HL-60 (cell line): ENCODE measurements around the gene PPM1H.

ENCODE experiments used
- DNase-seq, 2 experiments: peaks; one replicate each; pipeline ENCODE4 v3.0.0-alpha.2; 2010 to 2020; ENCODE audit warnings: low read depth in 1 of 2, low spot score in 1 of 2
- H3K27ac ChIP-seq: fragments of 250-450 bp; sonication (Bioruptor Pico); replicated peaks from 2 replicates; pipeline ENCODE4 v1.5.1; 2020; ENCODE audit warnings: mild to moderate bottlenecking, moderate library complexity
- H3K27me3 ChIP-seq: fragments of 250-450 bp; sonication (Bioruptor Pico); 2 replicates; pipeline ENCODE4 v1.5.1; 2021; ENCODE audit warnings: mild to moderate bottlenecking, moderate library complexity; ENCODE audit not compliant: insufficient read depth, poor library complexity, severe bottlenecking
- H3K4me3 ChIP-seq: replicated peaks from 2 replicates; pipeline ENCODE4 v1.5.1; 2011; ENCODE audit warnings: mild to moderate bottlenecking, control low read depth, low read length; ENCODE audit not compliant: insufficient read depth
- GABPA ChIP-seq: IDR thresholded peaks from 2 replicates; pipeline ENCODE4 v1.6.1; 2012; ENCODE audit warnings: low read depth
- POLR2AphosphoS5 ChIP-seq: IDR thresholded peaks from 2 replicates; pipeline ENCODE4 v1.6.1; 2012; ENCODE audit warnings: low read depth
- SPI1 ChIP-seq: IDR thresholded peaks from 2 replicates; pipeline ENCODE4 v1.6.1; 2012; ENCODE audit warnings: low read depth, mild to moderate bottlenecking, borderline replicate concordance
- TF ChIP-seq, protein P1 (sequence below): IDR thresholded peaks from 2 replicates; pipeline ENCODE4 v1.6.1; 2012; ENCODE audit warnings: low read depth; ENCODE audit not compliant: insufficient replicate concordance
- TF ChIP-seq, protein P2 (sequence below): IDR thresholded peaks from one replicate; pipeline ENCODE4 v1.5.1; 2011; ENCODE audit warnings: low read length, control low read depth, inconsistent platforms; ENCODE audit not compliant: insufficient read depth

PPM1H gene

DNA sequence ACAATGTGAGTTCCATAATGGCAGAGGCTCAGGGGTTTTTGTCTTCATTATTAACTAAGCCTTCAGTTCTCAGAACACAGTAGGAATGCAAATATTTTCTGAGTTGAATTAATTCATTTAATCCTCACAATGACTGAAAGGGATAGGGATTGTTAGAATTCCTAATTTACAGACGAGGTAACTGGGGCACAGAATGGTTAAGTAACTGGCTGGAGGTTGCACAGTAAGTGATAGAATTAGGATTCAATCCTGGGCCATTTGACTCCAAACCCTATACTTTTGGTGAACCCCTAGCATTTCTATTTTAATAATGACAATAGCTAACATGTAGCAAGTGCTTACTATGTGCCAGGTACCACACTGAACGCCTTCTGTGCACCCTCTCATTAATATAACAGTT, 163.1 kb downstream of the PPM1H start:
- TF ChIP-seq, protein P1, sequence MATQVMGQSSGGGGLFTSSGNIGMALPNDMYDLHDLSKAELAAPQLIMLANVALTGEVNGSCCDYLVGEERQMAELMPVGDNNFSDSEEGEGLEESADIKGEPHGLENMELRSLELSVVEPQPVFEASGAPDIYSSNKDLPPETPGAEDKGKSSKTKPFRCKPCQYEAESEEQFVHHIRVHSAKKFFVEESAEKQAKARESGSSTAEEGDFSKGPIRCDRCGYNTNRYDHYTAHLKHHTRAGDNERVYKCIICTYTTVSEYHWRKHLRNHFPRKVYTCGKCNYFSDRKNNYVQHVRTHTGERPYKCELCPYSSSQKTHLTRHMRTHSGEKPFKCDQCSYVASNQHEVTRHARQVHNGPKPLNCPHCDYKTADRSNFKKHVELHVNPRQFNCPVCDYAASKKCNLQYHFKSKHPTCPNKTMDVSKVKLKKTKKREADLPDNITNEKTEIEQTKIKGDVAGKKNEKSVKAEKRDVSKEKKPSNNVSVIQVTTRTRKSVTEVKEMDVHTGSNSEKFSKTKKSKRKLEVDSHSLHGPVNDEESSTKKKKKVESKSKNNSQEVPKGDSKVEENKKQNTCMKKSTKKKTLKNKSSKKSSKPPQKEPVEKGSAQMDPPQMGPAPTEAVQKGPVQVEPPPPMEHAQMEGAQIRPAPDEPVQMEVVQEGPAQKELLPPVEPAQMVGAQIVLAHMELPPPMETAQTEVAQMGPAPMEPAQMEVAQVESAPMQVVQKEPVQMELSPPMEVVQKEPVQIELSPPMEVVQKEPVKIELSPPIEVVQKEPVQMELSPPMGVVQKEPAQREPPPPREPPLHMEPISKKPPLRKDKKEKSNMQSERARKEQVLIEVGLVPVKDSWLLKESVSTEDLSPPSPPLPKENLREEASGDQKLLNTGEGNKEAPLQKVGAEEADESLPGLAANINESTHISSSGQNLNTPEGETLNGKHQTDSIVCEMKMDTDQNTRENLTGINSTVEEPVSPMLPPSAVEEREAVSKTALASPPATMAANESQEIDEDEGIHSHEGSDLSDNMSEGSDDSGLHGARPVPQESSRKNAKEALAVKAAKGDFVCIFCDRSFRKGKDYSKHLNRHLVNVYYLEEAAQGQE = no peak
- TF ChIP-seq POLR2AphosphoS5 = no peak
- TF ChIP-seq, protein P2, sequence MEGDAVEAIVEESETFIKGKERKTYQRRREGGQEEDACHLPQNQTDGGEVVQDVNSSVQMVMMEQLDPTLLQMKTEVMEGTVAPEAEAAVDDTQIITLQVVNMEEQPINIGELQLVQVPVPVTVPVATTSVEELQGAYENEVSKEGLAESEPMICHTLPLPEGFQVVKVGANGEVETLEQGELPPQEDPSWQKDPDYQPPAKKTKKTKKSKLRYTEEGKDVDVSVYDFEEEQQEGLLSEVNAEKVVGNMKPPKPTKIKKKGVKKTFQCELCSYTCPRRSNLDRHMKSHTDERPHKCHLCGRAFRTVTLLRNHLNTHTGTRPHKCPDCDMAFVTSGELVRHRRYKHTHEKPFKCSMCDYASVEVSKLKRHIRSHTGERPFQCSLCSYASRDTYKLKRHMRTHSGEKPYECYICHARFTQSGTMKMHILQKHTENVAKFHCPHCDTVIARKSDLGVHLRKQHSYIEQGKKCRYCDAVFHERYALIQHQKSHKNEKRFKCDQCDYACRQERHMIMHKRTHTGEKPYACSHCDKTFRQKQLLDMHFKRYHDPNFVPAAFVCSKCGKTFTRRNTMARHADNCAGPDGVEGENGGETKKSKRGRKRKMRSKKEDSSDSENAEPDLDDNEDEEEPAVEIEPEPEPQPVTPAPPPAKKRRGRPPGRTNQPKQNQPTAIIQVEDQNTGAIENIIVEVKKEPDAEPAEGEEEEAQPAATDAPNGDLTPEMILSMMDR = no peak
- TF ChIP-seq GABPA = no peak
- TF ChIP-seq SPI1 = no peak
- H3K27ac ChIP-seq = no peak overlapping the region
- H3K27me3 ChIP-seq = no peaks in the 10 kb centered on the region
- H3K4me3 ChIP-seq = no peak overlapping the region
- DNase-seq = no peak

DNA sequence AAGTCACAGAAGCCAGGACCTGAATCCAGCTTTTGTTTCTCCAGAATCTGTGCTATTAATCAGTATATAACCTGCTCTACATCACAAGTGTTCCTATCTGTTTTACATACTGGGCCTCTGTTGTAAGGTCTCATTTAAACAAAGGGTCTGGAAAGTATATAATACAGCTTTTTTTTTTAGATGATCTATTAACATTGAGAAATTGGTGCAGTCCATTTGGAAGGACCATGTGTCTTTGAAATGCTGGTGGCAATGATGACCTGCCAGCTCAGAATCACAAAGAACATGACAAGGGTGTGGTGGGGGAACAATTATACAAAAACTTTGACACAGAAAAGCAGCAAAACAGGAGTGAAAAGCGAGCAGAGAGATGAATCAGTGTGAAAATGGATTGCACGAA, 164.6 kb downstream of the PPM1H start:
- DNase-seq = no peak
- Histone ChIP-seq H3K27me3 (no peaks in the 10 kb centered on the region), H3K27ac (no peak overlapping the region), H3K4me3 (no peak overlapping the region)
- TF ChIP-seq POLR2AphosphoS5 = no peak
- TF ChIP-seq, protein P1 = no peak
- TF ChIP-seq, protein P2 = no peak
- TF ChIP-seq GABPA = no peak
- TF ChIP-seq SPI1 = no peak

DNA sequence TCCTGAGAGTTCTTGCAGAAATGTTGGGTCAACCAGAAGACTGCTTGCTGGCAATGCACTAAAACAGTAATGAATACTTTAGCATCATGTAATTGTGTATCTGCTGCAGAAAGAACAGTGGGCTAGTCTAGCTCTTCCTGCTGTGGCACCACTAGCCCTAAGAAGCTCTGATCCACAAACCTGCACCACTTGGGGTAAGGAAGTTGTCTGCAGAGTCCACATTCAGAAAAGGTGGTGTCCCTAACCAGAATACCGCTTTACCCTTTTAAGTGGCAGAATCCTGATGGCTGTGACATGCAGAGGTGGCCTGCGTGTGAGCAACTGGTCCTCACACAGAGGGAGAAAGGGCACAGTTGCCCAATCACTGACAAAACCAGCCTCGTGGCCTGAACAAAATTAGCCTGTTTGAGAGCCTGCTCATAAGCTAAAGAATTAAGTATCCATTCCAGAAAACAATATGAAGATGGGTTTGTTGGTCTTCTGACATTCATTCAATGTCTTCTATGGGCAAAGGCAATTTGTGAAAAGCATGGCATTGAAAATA, 165.8 kb downstream of the PPM1H start:
- H3K4me3 ChIP-seq = no peak overlapping the region
- TF ChIP-seq, protein P2 = no peak
- no peak for TF ChIP-seq SPI1
- TF ChIP-seq, protein P1 = no peak
- no peak for TF ChIP-seq GABPA
- TF ChIP-seq POLR2AphosphoS5 = no peak
- no peaks in the 10 kb centered on the region for H3K27me3 ChIP-seq
- DNase-seq = no peak
- H3K27ac ChIP-seq = no peak overlapping the region
